ENCODE results near the gene UBXN10. TPM values are rescaled to one million over a fixed set of nuclear protein-coding genes. Genes with fewer than 3 reads are reported as not detected.

Gene UBXN10
- polyA plus RNA-seq, 1 donor, result 1.4 TPM

GRCh38 chr1:20142001-20142710 lies 43.7 kb upstream of the UBXN10 start:
- no peak overlapping the region for H3K4me3 ChIP-seq (ENCODE audit: low read length)
- DNase-seq, result no peak
- no CpG with 5 or more reads among the region's 13 CpGs for WGBS (ENCODE audit: insufficient coverage, low lambda C conversion rate)

GRCh38 chr1:20143318-20143717 lies 42.6 kb upstream of the UBXN10 start:
- H3K27ac ChIP-seq (ENCODE audit: low read length), result no peak overlapping the region
- H3K36me3 ChIP-seq (ENCODE audit: control insufficient read depth, insufficient read depth, low read length), result no peaks in the 10 kb centered on the region
- H3K9me3 ChIP-seq (ENCODE audit: control insufficient read depth, low read depth, low read length), result no peaks in the 10 kb centered on the region
- no peak overlapping the region for H3K4me3 ChIP-seq (ENCODE audit: low read length)
- peaks cover 9% of the 10 kb centered on the region for H3K4me1 ChIP-seq (ENCODE audit: control insufficient read depth, insufficient read depth, low read length)
- DNase-seq, result no peak
- no CpG with 5 or more reads among the region's 8 CpGs for WGBS (ENCODE audit: insufficient coverage, low lambda C conversion rate)
- no peaks in the 10 kb centered on the region for H3K27me3 ChIP-seq (ENCODE audit: control insufficient read depth, insufficient read depth, low read length)

More at GRCh38 chr1:20142001-20142710, 43.7 kb upstream of the UBXN10 start:
- Histone ChIP-seq H3K36me3 (ENCODE audit: control insufficient read depth, insufficient read depth, low read length) (no peaks in the 10 kb centered on the region), H3K27me3 (ENCODE audit: control insufficient read depth, insufficient read depth, low read length) (no peaks in the 10 kb centered on the region), H3K27ac (ENCODE audit: low read length) (no peak overlapping the region), H3K4me1 (ENCODE audit: control insufficient read depth, insufficient read depth, low read length) (peaks cover 5% of the 10 kb centered on the region), H3K9me3 (ENCODE audit: control insufficient read depth, low read depth, low read length) (no peaks in the 10 kb centered on the region)

- Histone ChIP-seq H3K27ac (ENCODE audit: low read length) (no peak overlapping the region), H3K4me1 (ENCODE audit: control insufficient read depth, insufficient read depth, low read length) (peaks cover 9% of the 10 kb centered on the region), H3K9me3 (ENCODE audit: control insufficient read depth, low read depth, low read length) (no peaks in the 10 kb centered on the region), H3K36me3 (ENCODE audit: control insufficient read depth, insufficient read depth, low read length) (no peaks in the 10 kb centered on the region), H3K27me3 (ENCODE audit: control insufficient read depth, insufficient read depth, low read length) (no peaks in the 10 kb centered on the region), H3K4me3 (ENCODE audit: low read length) (no peak overlapping the region)
- peak in 1 of 2 donors; percentile 43 for DNase-seq
- WGBS (ENCODE audit: insufficient coverage, low lambda C conversion rate), result no CpG with 5 or more reads among the region's 13 CpGs
Observed at GRCh38 chr1:20143734-20144565, 41.9 kb upstream of the UBXN10 start.

GRCh38 chr1:20147846-20148570 lies 37.9 kb upstream of the UBXN10 start:
- no peaks in the 10 kb centered on the region for H3K27me3 ChIP-seq (ENCODE audit: control insufficient read depth, insufficient read depth, low read length)
- no peak overlapping the region for H3K4me3 ChIP-seq (ENCODE audit: low read length)
- no peaks in the 10 kb centered on the region for H3K9me3 ChIP-seq (ENCODE audit: control insufficient read depth, low read depth, low read length)
- H3K36me3 ChIP-seq (ENCODE audit: control insufficient read depth, insufficient read depth, low read length), result no peaks in the 10 kb centered on the region
- no peak overlapping the region for H3K27ac ChIP-seq (ENCODE audit: low read length)
- no CpG with 5 or more reads among the region's 13 CpGs for WGBS (ENCODE audit: insufficient coverage, low lambda C conversion rate)
- H3K4me1 ChIP-seq (ENCODE audit: control insufficient read depth, insufficient read depth, low read length), result peaks cover 14% of the 10 kb centered on the region
- no peak for DNase-seq

GRCh38 chr1:20148571-20149500 lies 37.1 kb upstream of the UBXN10 start:
- Histone ChIP-seq H3K4me3 (ENCODE audit: low read length) (no peak overlapping the region), H3K36me3 (ENCODE audit: control insufficient read depth, insufficient read depth, low read length) (no peaks in the 10 kb centered on the region), H3K4me1 (ENCODE audit: control insufficient read depth, insufficient read depth, low read length) (peaks cover 14% of the 10 kb centered on the region), H3K27ac (ENCODE audit: low read length) (no peak overlapping the region), H3K9me3 (ENCODE audit: control insufficient read depth, low read depth, low read length) (no peaks in the 10 kb centered on the region), H3K27me3 (ENCODE audit: control insufficient read depth, insufficient read depth, low read length) (no peaks in the 10 kb centered on the region)
- no peak for DNase-seq
- 100% methylated on average over 1 of the region's 13 CpGs for WGBS (ENCODE audit: insufficient coverage, low lambda C conversion rate)

- H3K27me3 ChIP-seq (ENCODE audit: control insufficient read depth, insufficient read depth, low read length), result no peaks in the 10 kb centered on the region
- no peaks in the 10 kb centered on the region for H3K9me3 ChIP-seq (ENCODE audit: control insufficient read depth, low read depth, low read length)
- H3K4me3 ChIP-seq (ENCODE audit: low read length), result no peak overlapping the region
- no CpG with 5 or more reads among the region's 27 CpGs for WGBS (ENCODE audit: insufficient coverage, low lambda C conversion rate)
- DNase-seq, result no peak
- no peak overlapping the region for H3K27ac ChIP-seq (ENCODE audit: low read length)
- H3K36me3 ChIP-seq (ENCODE audit: control insufficient read depth, insufficient read depth, low read length), result no peaks in the 10 kb centered on the region
- peaks cover 9% of the 10 kb centered on the region for H3K4me1 ChIP-seq (ENCODE audit: control insufficient read depth, insufficient read depth, low read length)
Observed at GRCh38 chr1:20149601-20150325, 36.1 kb upstream of the UBXN10 start.

- no peak for DNase-seq
Observed at GRCh38 chr1:20150326-20150705, 35.6 kb upstream of the UBXN10 start.

GRCh38 chr1:20150969-20151368 lies 34.9 kb upstream of the UBXN10 start:
- H3K4me1 ChIP-seq (ENCODE audit: control insufficient read depth, insufficient read depth, low read length), result peaks cover 9% of the 10 kb centered on the region
- H3K27ac ChIP-seq (ENCODE audit: low read length), result no peak overlapping the region
- H3K4me3 ChIP-seq (ENCODE audit: low read length), result no peak overlapping the region
- H3K36me3 ChIP-seq (ENCODE audit: control insufficient read depth, insufficient read depth, low read length), result no peaks in the 10 kb centered on the region
- no peak for DNase-seq
- H3K27me3 ChIP-seq (ENCODE audit: control insufficient read depth, insufficient read depth, low read length), result no peaks in the 10 kb centered on the region
- no CpG with 5 or more reads among the region's 6 CpGs for WGBS (ENCODE audit: insufficient coverage, low lambda C conversion rate)
- H3K9me3 ChIP-seq (ENCODE audit: control insufficient read depth, low read depth, low read length), result no peaks in the 10 kb centered on the region

More at GRCh38 chr1:20150326-20150705, 35.6 kb upstream of the UBXN10 start:
- Histone ChIP-seq H3K4me3 (ENCODE audit: low read length) (no peak overlapping the region), H3K36me3 (ENCODE audit: control insufficient read depth, insufficient read depth, low read length) (no peaks in the 10 kb centered on the region), H3K27me3 (ENCODE audit: control insufficient read depth, insufficient read depth, low read length) (no peaks in the 10 kb centered on the region), H3K4me1 (ENCODE audit: control insufficient read depth, insufficient read depth, low read length) (peaks cover 9% of the 10 kb centered on the region), H3K27ac (ENCODE audit: low read length) (no peak overlapping the region), H3K9me3 (ENCODE audit: control insufficient read depth, low read depth, low read length) (no peaks in the 10 kb centered on the region)
- no CpG with 5 or more reads among the region's 8 CpGs for WGBS (ENCODE audit: insufficient coverage, low lambda C conversion rate)

- H3K36me3 ChIP-seq (ENCODE audit: control insufficient read depth, insufficient read depth, low read length), result no peaks in the 10 kb centered on the region
- H3K4me3 ChIP-seq (ENCODE audit: low read length), result peak overlapping the region; percentile 34
- H3K27me3 ChIP-seq (ENCODE audit: control insufficient read depth, insufficient read depth, low read length), result no peaks in the 10 kb centered on the region
- peaks cover 9% of the 10 kb centered on the region for H3K4me1 ChIP-seq (ENCODE audit: control insufficient read depth, insufficient read depth, low read length)
- no peak overlapping the region for H3K27ac ChIP-seq (ENCODE audit: low read length)
- no CpG with 5 or more reads among the region's 29 CpGs for WGBS (ENCODE audit: insufficient coverage, low lambda C conversion rate)
- H3K9me3 ChIP-seq (ENCODE audit: control insufficient read depth, low read depth, low read length), result no peaks in the 10 kb centered on the region
- DNase-seq, result peak; percentile 59 to 65
Observed at GRCh38 chr1:20151906-20152598, 33.8 kb upstream of the UBXN10 start.
